Measurements from ENCODE around the gene PACC1. TPM values are rescaled to one million over a fixed set of nuclear protein-coding genes. Genes with fewer than 3 reads are reported as not detected.

PACC1 gene
- total RNA-seq, 1 donor from 2014 or later = 25.8 TPM

- H3K9me3 Mint-ChIP-seq (ENCODE audit: unreplicated experiment) = no peaks in the 10 kb centered on the region
- H3K27ac Mint-ChIP-seq (ENCODE audit: unreplicated experiment) = no peak overlapping the region
- no peak for TF ChIP-seq CTCF (IDR thresholded peaks at IDR 0.05; ENCODE audit: partially characterized antibody, unreplicated experiment)
- no peaks in the 10 kb centered on the region for H3K4me1 Mint-ChIP-seq (ENCODE audit: low read depth, unreplicated experiment)
- DNase-seq = no peak
- H3K4me3 Mint-ChIP-seq (ENCODE audit: unreplicated experiment) = no peak overlapping the region
- H3K36me3 Mint-ChIP-seq (ENCODE audit: unreplicated experiment) = no peaks in the 10 kb centered on the region
- H3K27me3 Mint-ChIP-seq (ENCODE audit: unreplicated experiment) = no peaks in the 10 kb centered on the region
These were observed 54.7 kb downstream of the PACC1 start for GRCh38 chr1:212359794-212360479.

GRCh38 chr1:212355230-212355969 lies 59.3 kb downstream of the PACC1 start:
- no peaks in the 10 kb centered on the region for H3K4me1 Mint-ChIP-seq (ENCODE audit: low read depth, unreplicated experiment)
- no peaks in the 10 kb centered on the region for H3K36me3 Mint-ChIP-seq (ENCODE audit: unreplicated experiment)

GRCh38 chr1:212354464-212354863 lies 60.2 kb downstream of the PACC1 start:
- H3K27ac Mint-ChIP-seq (ENCODE audit: unreplicated experiment) = no peak overlapping the region
- H3K4me3 Mint-ChIP-seq (ENCODE audit: unreplicated experiment) = no peak overlapping the region
- no peaks in the 10 kb centered on the region for H3K4me1 Mint-ChIP-seq (ENCODE audit: low read depth, unreplicated experiment)
- H3K27me3 Mint-ChIP-seq (ENCODE audit: unreplicated experiment) = peaks cover 3% of the 10 kb centered on the region
- no peaks in the 10 kb centered on the region for H3K9me3 Mint-ChIP-seq (ENCODE audit: unreplicated experiment)
- H3K36me3 Mint-ChIP-seq (ENCODE audit: unreplicated experiment) = no peaks in the 10 kb centered on the region
- TF ChIP-seq CTCF (IDR thresholded peaks at IDR 0.05; ENCODE audit: partially characterized antibody, unreplicated experiment) = no peak
- DNase-seq = no peak

More at GRCh38 chr1:212355230-212355969, 59.3 kb downstream of the PACC1 start:
- peaks cover 3% of the 10 kb centered on the region for H3K27me3 Mint-ChIP-seq (ENCODE audit: unreplicated experiment)
- H3K9me3 Mint-ChIP-seq (ENCODE audit: unreplicated experiment) = no peaks in the 10 kb centered on the region
- no peak overlapping the region for H3K27ac Mint-ChIP-seq (ENCODE audit: unreplicated experiment)
- no peak overlapping the region for H3K4me3 Mint-ChIP-seq (ENCODE audit: unreplicated experiment)
- DNase-seq = no peak
- TF ChIP-seq CTCF (IDR thresholded peaks at IDR 0.05; ENCODE audit: partially characterized antibody, unreplicated experiment) = no peak

- Mint-ChIP-seq H3K36me3 (ENCODE audit: unreplicated experiment) (no peaks in the 10 kb centered on the region), H3K4me3 (ENCODE audit: unreplicated experiment) (no peak overlapping the region), H3K4me1 (ENCODE audit: low read depth, unreplicated experiment) (no peaks in the 10 kb centered on the region), H3K27me3 (ENCODE audit: unreplicated experiment) (peaks cover 3% of the 10 kb centered on the region), H3K27ac (ENCODE audit: unreplicated experiment) (no peak overlapping the region), H3K9me3 (ENCODE audit: unreplicated experiment) (no peaks in the 10 kb centered on the region)
- DNase-seq = no peak
- TF ChIP-seq CTCF (IDR thresholded peaks at IDR 0.05; ENCODE audit: partially characterized antibody, unreplicated experiment) = no peak
These were observed 61.5 kb downstream of the PACC1 start for GRCh38 chr1:212353181-212353580.
